IMR-90 (cell line): Measurements from ENCODE around the gene RPL10. TPM values are rescaled to one million over a fixed set of nuclear protein-coding genes. Genes with fewer than 3 reads are reported as not detected.

ENCODE experiments used
- ATAC-seq: fragments of 200-7000 bp; cut with Tn5 transposase; 2 replicates; pipeline ENCODE4 v1.9.1; 2020; ENCODE audit warnings: low read depth, mild to moderate bottlenecking, moderate library complexity
- BruUV-seq: library from RNA; stranded (reverse); fragments of 400-500 nt; replicated peaks from 2 replicates; lab custom pipeline; 2021; lab: Mats Ljungman, UMichigan
- CTCF ChIA-PET: fragments of 300-600 bp; formaldehyde crosslinking; extraction: SDS; loops from one replicate; lab custom pipeline; 2021; ENCODE audit warnings: antibody characterized with exemption; lab: Yijun Ruan, JAX
- POLR2A ChIA-PET: fragments of 300-600 bp; sonication (Branson Sonifier 250); formaldehyde crosslinking; loops from one replicate; lab custom pipeline; 2022; ENCODE audit warnings: antibody characterized with exemption; ENCODE audit not compliant: unreplicated experiment; lab: Charles Lee
- DNase-seq: peaks from one replicate; pipeline ENCODE4 v3.0.0; 2013
- H2AFZ ChIP-seq: replicated peaks from 2 replicates; pipeline ENCODE3; 2013; ENCODE audit warnings: low read length, mild to moderate bottlenecking; ENCODE audit not compliant: poor library complexity
- H2AK5ac ChIP-seq: 2 replicates; pipeline ENCODE4 v1.6.1; 2013; ENCODE audit warnings: low read depth, low read length, inconsistent platforms
- H2AK9ac ChIP-seq: replicated peaks from 2 replicates; pipeline ENCODE3; 2013; ENCODE audit warnings: mild to moderate bottlenecking, low read depth, low read length, moderate library complexity; ENCODE audit not compliant: poor library complexity
- H2BK120ac ChIP-seq: 2 replicates; pipeline ENCODE4 v1.6.1; 2013; ENCODE audit warnings: low read depth, low read length, inconsistent platforms
- H2BK15ac ChIP-seq: 3 replicates; pipeline ENCODE4 v1.6.1; 2013; ENCODE audit warnings: low read depth, low read length, inconsistent platforms
- H2BK20ac ChIP-seq: 2 replicates; pipeline ENCODE4 v1.6.1; 2013; ENCODE audit warnings: low read depth, mild to moderate bottlenecking, inconsistent platforms, low read length, moderate library complexity
- H2BK5ac ChIP-seq: 2 replicates; pipeline ENCODE4 v1.6.1; 2013; ENCODE audit warnings: mild to moderate bottlenecking, low read depth, low read length, inconsistent platforms; ENCODE audit not compliant: poor library complexity, severe bottlenecking
- H3K14ac ChIP-seq: replicated peaks from 2 replicates; pipeline ENCODE4 v1.6.1; 2013; ENCODE audit warnings: low read depth, low read length, inconsistent platforms
- H3K18ac ChIP-seq: 2 replicates; pipeline ENCODE4 v1.6.1; 2013; ENCODE audit warnings: low read depth, low read length, control low read depth
- H3K23ac ChIP-seq: 2 replicates; pipeline ENCODE4 v1.6.1; 2013; ENCODE audit warnings: low read depth, low read length, inconsistent platforms
- H3K27ac ChIP-seq: 2 replicates; pipeline ENCODE4 v1.5.1; 2013; ENCODE audit warnings: mild to moderate bottlenecking, control low read depth, low read length; ENCODE audit not compliant: insufficient read depth
- H3K27me3 ChIP-seq: 2 replicates; pipeline ENCODE4 v1.6.1; 2013; ENCODE audit warnings: low read length; ENCODE audit not compliant: control insufficient read depth, insufficient read depth
- H3K36me3 ChIP-seq: 2 replicates; pipeline ENCODE4 v1.6.1; 2013; ENCODE audit warnings: low read length, mixed read lengths; ENCODE audit not compliant: control insufficient read depth, insufficient read depth
- H3K4ac ChIP-seq: 2 replicates; pipeline ENCODE4 v1.6.1; 2013; ENCODE audit warnings: low read depth, low read length, inconsistent platforms
- H3K4me1 ChIP-seq: 2 replicates; pipeline ENCODE4 v1.6.1; 2013; ENCODE audit warnings: low read length, mixed read lengths; ENCODE audit not compliant: control insufficient read depth, insufficient read depth
- H3K4me2 ChIP-seq: 2 replicates; pipeline ENCODE4 v1.6.1; 2013; ENCODE audit warnings: low read depth, mild to moderate bottlenecking, control low read depth, low read length, moderate library complexity
- H3K4me3 ChIP-seq: 2 replicates; pipeline ENCODE4 v1.5.1; 2013; ENCODE audit warnings: low read depth, mild to moderate bottlenecking, control low read depth, low read length, moderate library complexity; ENCODE audit not compliant: insufficient read depth
- H3K56ac ChIP-seq: 2 replicates; pipeline ENCODE4 v1.6.1; 2013; ENCODE audit warnings: low read length, inconsistent platforms; ENCODE audit not compliant: insufficient read depth; ENCODE audit errors: extremely low read depth
- H3K79me1 ChIP-seq, 2 experiments: 2 replicates each; pipeline ENCODE4 v1.6.1; 2013; ENCODE audit warnings: low read length in 2 of 2, inconsistent platforms in 1 of 2, low read depth in 1 of 2
- H3K9ac ChIP-seq: 2 replicates; pipeline ENCODE4 v1.6.1; 2013; ENCODE audit warnings: low read depth, low read length, control low read depth
- H3K9me1 ChIP-seq: 2 replicates; pipeline ENCODE4 v1.6.1; 2013; ENCODE audit warnings: low read length, inconsistent platforms; ENCODE audit not compliant: insufficient read depth
- H3K9me3 ChIP-seq: 2 replicates; pipeline ENCODE4 v1.6.1; 2013; ENCODE audit warnings: low read length; ENCODE audit not compliant: control insufficient read depth, insufficient read depth
- H4K20me1 ChIP-seq: 2 replicates; pipeline ENCODE4 v1.6.1; 2013; ENCODE audit warnings: low read length, inconsistent platforms; ENCODE audit not compliant: insufficient read depth
- H4K5ac ChIP-seq: 2 replicates; pipeline ENCODE4 v1.6.1; 2013; ENCODE audit warnings: mild to moderate bottlenecking, low read depth, low read length, control low read depth
- H4K8ac ChIP-seq, 2 experiments: 2 replicates each; pipeline ENCODE4 v1.6.1; 2013; ENCODE audit warnings: low read depth in 2 of 2, low read length in 2 of 2, control low read depth in 1 of 2, inconsistent platforms in 1 of 2
- H4K91ac ChIP-seq: 2 replicates; pipeline ENCODE4 v1.6.1; 2013; ENCODE audit warnings: low read depth, low read length, inconsistent platforms; ENCODE audit not compliant: insufficient read depth
- BHLHE40 ChIP-seq: fragments of 150-350 bp; IDR thresholded peaks from 2 replicates; pipeline ENCODE4 v1.6.1; 2016; ENCODE audit warnings: mild to moderate bottlenecking, low read depth, low read length
- CEBPB ChIP-seq: IDR thresholded peaks from 2 replicates; pipeline ENCODE4 v1.6.1; 2012; ENCODE audit warnings: low read depth, low read length, improper control_type of control experiment
- CHD1 ChIP-seq: IDR thresholded peaks from 2 replicates; pipeline ENCODE4 v1.6.1; 2012; ENCODE audit warnings: low read depth, low read length, improper control_type of control experiment
- FOS ChIP-seq: fragments of 150-350 bp; IDR thresholded peaks from 2 replicates; pipeline ENCODE4 v1.6.1; 2016; ENCODE audit warnings: low read depth, low read length
- MAFK ChIP-seq: IDR thresholded peaks from 2 replicates; pipeline ENCODE4 v1.6.1; 2012; ENCODE audit warnings: low read depth, low read length, improper control_type of control experiment
- MAZ ChIP-seq: IDR thresholded peaks from 2 replicates; pipeline ENCODE4 v1.6.1; 2012; ENCODE audit warnings: low read depth, mild to moderate bottlenecking, low read length, improper control_type of control experiment, moderate library complexity, borderline replicate concordance
- MXI1 ChIP-seq: IDR thresholded peaks from 2 replicates; pipeline ENCODE4 v1.6.1; 2012; ENCODE audit warnings: low read depth, mild to moderate bottlenecking, low read length, moderate library complexity, borderline replicate concordance
- NFE2L2 ChIP-seq: fragments of 150-350 bp; IDR thresholded peaks from 2 replicates; pipeline ENCODE4 v1.6.1; 2016; ENCODE audit warnings: low read depth, mild to moderate bottlenecking, low read length
- RAD21 ChIP-seq: IDR thresholded peaks from 2 replicates; pipeline ENCODE4 v1.6.1; 2012; ENCODE audit warnings: low read length, improper control_type of control experiment
- RCOR1 ChIP-seq: IDR thresholded peaks from 2 replicates; pipeline ENCODE4 v1.6.1; 2012; ENCODE audit warnings: mild to moderate bottlenecking, low read length, improper control_type of control experiment; ENCODE audit not compliant: insufficient replicate concordance
- RFX5 ChIP-seq: IDR thresholded peaks from 2 replicates; pipeline ENCODE4 v1.8.0; 2012; ENCODE audit warnings: low read depth, mild to moderate bottlenecking, low read length, moderate library complexity
- SMC3 ChIP-seq: fragments of 150-350 bp; IDR thresholded peaks from 2 replicates; pipeline ENCODE4 v1.6.1; 2016; ENCODE audit warnings: low read depth, mild to moderate bottlenecking, antibody characterized with exemption, low read length, moderate library complexity
- WGBS, 2 experiments: methylation state at CpG; one replicate each; pipeline versions ENCODE4 v1.1.5 to v1.1.7; 2013; ENCODE audit warnings: missing lambda C conversion rate in 2 of 2; ENCODE audit not compliant: insufficient read length in 1 of 2; ENCODE audit errors: extremely low coverage in 2 of 2; 5-methylcytosine and 5-hydroxymethylcytosine counted together
- dilution Hi-C: fragments of 300-500 bp; cut with HindIII; formaldehyde crosslinking; loops from one replicate; pipeline ENCODE4 v1.14.3; 2018; ENCODE audit warnings: low sequenced_read_pairs; ENCODE audit not compliant: unreplicated experiment
- in situ Hi-C: fragments of 300-500 bp; cut with MboI; formaldehyde crosslinking; loops from 3 replicates; pipeline ENCODE4 v1.14.3; 2019; ENCODE audit warnings: low sequenced_read_pairs, inconsistent platforms, mixed read lengths
- intact Hi-C: fragments of 100-400 bp; cut with micrococcal nuclease; formaldehyde crosslinking; loops from 2 replicates; pipeline ENCODE4 v1.10.0; 2022
- polyA plus RNA-seq, 3 experiments: library from polyadenylated mRNA; depleted of rRNA; stranded (reverse); fragments of >200 nt; gene quantifications; 2 replicates each; pipeline ENCODE4 v1.2.3, GENCODE V29; 2012; ENCODE audit warnings: low replicate concordance in 1 of 3
- total RNA-seq: library from RNA; depleted of rRNA; stranded (reverse); fragments of >200 nt; gene quantifications from 2 replicates; pipeline ENCODE4 v1.2.3, GENCODE V29; 2012
- TF ChIP-seq, protein P1 (sequence below): fragments of 150-350 bp; IDR thresholded peaks from 2 replicates; pipeline ENCODE4 v1.6.1; 2017; ENCODE audit warnings: mild to moderate bottlenecking, antibody characterized with exemption, low read length, low read depth
- TF ChIP-seq, protein P2 (sequence below): fragments of 150-350 bp; IDR thresholded peaks from 2 replicates; pipeline ENCODE4 v1.6.1; 2016; ENCODE audit warnings: low read depth, mild to moderate bottlenecking, low read length, moderate library complexity, borderline replicate concordance
- TF ChIP-seq, protein P3 (sequence below): conservative IDR thresholded peaks from 2 replicates; pipeline ENCODE4 v1.5.1; 2012; ENCODE audit warnings: mild to moderate bottlenecking, low read depth, low read length, improper control_type of control experiment

Gene RPL10
- total and polyA plus RNA-seq, 2 of the 4 experiments (the other 2 are of a cell fraction) = 1,582 to 7,467 TPM

DNA sequence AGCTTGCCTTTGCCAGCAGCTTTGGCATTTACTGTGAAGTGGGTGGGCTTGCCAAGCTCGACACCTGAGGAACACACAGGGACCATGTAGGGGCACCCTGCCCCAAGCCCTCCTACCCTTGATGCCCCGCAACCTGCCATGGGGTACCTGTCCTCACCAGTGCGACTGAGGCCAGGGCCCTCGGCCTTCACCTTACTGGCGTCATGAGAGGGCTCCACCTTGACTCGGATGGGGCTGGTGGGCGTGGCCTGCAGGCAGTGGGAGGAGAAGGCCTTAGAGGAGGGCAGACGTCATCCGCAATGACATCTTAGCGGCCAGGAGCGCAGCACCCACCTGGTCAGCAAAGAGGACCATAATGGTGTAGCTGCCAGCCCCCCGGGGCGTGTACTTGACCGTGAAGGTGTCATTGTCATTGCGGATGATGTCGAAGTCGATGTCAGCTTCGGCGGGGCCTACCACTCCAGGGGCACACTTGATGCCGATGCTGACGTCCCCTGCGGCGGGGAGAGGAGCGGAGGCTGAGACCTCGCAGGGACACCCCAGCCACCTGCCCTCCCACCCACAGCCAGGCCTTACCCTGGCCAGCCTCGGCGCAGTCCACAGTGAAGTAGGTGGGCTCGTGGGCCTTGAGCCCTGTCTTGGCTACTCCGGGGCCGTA is 36.0 kb upstream of the RPL10 start:
- ChIA-PET CTCF (no interaction called here), POLR2A (no interaction called here)
- no TSS peak for BruUV-seq
- Histone ChIP-seq H3K4ac (no peak overlapping the region), H2BK120ac (no peak overlapping the region), H4K20me1 (peaks cover 99% of the 10 kb centered on the region), H3K9ac (no peak overlapping the region), H4K8ac (no peak overlapping the region), H2AFZ (no peak overlapping the region), H2AK5ac (no peak overlapping the region), H3K23ac (no peak overlapping the region), H3K9me3 (no peaks in the 10 kb centered on the region), H3K79me1 (peaks cover 7 to 36% of the 10 kb centered on the region in 2 experiments; a peak in 1 of 4 replicates), H2BK5ac (no peak overlapping the region), H2BK20ac (no peak overlapping the region), H3K27me3 (no peaks in the 10 kb centered on the region), H2BK15ac (no peak overlapping the region), H3K4me1 (peaks cover 3% of the 10 kb centered on the region; the same call in 1 of the 2 replicates), H3K4me2 (no peak overlapping the region), H2AK9ac (no peak overlapping the region), H4K5ac (no peak overlapping the region), H3K56ac (no peak overlapping the region), H3K14ac (no peak overlapping the region), H3K4me3 (no peak overlapping the region), H3K36me3 (peaks cover 91% of the 10 kb centered on the region), H4K91ac (no peak overlapping the region), H3K18ac (no peak overlapping the region), H3K27ac (no peak overlapping the region), H3K9me1 (no peaks in the 10 kb centered on the region; the same call in 1 of the 2 replicates)
- in situ Hi-C loops (no loop called here), dilution Hi-C loops (no loop called here), intact Hi-C loops (no loop called here)
- TF ChIP-seq NFE2L2 = no peak
- no peak for TF ChIP-seq BHLHE40
- TF ChIP-seq, protein P1, sequence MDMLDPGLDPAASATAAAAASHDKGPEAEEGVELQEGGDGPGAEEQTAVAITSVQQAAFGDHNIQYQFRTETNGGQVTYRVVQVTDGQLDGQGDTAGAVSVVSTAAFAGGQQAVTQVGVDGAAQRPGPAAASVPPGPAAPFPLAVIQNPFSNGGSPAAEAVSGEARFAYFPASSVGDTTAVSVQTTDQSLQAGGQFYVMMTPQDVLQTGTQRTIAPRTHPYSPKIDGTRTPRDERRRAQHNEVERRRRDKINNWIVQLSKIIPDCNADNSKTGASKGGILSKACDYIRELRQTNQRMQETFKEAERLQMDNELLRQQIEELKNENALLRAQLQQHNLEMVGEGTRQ = no peak
- no peak for TF ChIP-seq RAD21
- no peak for TF ChIP-seq MXI1
- TF ChIP-seq RCOR1 = no peak
- no peak for TF ChIP-seq SMC3
- TF ChIP-seq, protein P2, sequence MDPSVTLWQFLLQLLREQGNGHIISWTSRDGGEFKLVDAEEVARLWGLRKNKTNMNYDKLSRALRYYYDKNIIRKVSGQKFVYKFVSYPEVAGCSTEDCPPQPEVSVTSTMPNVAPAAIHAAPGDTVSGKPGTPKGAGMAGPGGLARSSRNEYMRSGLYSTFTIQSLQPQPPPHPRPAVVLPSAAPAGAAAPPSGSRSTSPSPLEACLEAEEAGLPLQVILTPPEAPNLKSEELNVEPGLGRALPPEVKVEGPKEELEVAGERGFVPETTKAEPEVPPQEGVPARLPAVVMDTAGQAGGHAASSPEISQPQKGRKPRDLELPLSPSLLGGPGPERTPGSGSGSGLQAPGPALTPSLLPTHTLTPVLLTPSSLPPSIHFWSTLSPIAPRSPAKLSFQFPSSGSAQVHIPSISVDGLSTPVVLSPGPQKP = no peak
- no peak for TF ChIP-seq MAFK
- TF ChIP-seq, protein P3, sequence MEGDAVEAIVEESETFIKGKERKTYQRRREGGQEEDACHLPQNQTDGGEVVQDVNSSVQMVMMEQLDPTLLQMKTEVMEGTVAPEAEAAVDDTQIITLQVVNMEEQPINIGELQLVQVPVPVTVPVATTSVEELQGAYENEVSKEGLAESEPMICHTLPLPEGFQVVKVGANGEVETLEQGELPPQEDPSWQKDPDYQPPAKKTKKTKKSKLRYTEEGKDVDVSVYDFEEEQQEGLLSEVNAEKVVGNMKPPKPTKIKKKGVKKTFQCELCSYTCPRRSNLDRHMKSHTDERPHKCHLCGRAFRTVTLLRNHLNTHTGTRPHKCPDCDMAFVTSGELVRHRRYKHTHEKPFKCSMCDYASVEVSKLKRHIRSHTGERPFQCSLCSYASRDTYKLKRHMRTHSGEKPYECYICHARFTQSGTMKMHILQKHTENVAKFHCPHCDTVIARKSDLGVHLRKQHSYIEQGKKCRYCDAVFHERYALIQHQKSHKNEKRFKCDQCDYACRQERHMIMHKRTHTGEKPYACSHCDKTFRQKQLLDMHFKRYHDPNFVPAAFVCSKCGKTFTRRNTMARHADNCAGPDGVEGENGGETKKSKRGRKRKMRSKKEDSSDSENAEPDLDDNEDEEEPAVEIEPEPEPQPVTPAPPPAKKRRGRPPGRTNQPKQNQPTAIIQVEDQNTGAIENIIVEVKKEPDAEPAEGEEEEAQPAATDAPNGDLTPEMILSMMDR = no peak
- TF ChIP-seq MAZ = no peak
- TF ChIP-seq RFX5 = no peak
- TF ChIP-seq CEBPB = no peak
- TF ChIP-seq CHD1 = no peak
- no peak for TF ChIP-seq FOS
- 85% methylated on average over 18 of the region's 30 CpGs; no CpG with 5 or more reads in 1 of the 2 experiments for WGBS, 2 experiments
- ATAC-seq (no peak), DNase-seq (no peak)
